ENCODE results near the gene G2E3.

The G2E3 gene

DNA sequence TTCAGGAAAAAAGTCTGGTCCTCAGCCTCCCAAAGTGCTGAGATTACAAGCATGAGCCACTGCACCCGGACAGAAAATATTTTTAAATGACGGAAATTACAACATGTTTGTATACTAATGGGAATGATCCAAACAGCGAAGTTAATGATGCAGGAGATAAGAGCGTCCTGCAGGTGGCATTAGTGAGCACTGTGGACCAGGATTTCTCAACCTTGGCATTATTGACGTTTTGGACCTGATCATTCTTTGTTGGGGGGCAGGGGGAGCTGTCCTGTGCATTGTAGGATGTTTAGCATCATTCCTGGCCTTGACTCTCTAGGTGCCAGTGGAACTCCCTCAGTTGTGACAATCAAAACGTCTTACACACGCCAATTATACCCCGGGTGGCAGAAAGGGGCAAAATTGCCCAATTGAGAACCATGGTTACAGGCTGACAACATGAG, 97.3 kb downstream of the G2E3 start:
- peak; percentile 10 for DNase-seq (ENCODE audit: low spot score)
- TF ChIP-seq, protein P1, sequence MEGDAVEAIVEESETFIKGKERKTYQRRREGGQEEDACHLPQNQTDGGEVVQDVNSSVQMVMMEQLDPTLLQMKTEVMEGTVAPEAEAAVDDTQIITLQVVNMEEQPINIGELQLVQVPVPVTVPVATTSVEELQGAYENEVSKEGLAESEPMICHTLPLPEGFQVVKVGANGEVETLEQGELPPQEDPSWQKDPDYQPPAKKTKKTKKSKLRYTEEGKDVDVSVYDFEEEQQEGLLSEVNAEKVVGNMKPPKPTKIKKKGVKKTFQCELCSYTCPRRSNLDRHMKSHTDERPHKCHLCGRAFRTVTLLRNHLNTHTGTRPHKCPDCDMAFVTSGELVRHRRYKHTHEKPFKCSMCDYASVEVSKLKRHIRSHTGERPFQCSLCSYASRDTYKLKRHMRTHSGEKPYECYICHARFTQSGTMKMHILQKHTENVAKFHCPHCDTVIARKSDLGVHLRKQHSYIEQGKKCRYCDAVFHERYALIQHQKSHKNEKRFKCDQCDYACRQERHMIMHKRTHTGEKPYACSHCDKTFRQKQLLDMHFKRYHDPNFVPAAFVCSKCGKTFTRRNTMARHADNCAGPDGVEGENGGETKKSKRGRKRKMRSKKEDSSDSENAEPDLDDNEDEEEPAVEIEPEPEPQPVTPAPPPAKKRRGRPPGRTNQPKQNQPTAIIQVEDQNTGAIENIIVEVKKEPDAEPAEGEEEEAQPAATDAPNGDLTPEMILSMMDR (IDR thresholded peaks at IDR 0.05; ENCODE audit: extremely low read depth, missing control alignments): peak; percentile 25

DNA sequence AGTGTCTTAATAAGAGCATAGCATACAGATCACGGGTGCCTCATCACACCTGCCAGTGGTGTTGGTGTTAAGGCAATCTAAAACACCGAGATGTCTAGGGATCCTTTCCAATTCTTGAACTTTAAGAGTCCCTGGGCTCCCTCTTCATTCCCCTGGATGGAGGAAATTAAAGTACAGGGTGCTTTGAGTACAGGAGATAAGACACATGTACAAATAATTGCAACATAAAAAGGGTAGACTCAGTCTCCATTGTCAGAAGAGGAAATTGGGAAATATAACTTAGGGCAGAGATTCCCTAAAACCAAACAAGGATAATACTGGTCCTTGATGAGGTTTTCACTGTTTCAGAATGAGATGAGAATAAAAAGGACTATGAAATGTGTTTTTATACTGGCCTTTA, 98.1 kb downstream of the G2E3 start:
- TF ChIP-seq, protein P1 (IDR thresholded peaks at IDR 0.05; ENCODE audit: extremely low read depth, missing control alignments): no peak
- DNase-seq (ENCODE audit: low spot score): no peak

DNA sequence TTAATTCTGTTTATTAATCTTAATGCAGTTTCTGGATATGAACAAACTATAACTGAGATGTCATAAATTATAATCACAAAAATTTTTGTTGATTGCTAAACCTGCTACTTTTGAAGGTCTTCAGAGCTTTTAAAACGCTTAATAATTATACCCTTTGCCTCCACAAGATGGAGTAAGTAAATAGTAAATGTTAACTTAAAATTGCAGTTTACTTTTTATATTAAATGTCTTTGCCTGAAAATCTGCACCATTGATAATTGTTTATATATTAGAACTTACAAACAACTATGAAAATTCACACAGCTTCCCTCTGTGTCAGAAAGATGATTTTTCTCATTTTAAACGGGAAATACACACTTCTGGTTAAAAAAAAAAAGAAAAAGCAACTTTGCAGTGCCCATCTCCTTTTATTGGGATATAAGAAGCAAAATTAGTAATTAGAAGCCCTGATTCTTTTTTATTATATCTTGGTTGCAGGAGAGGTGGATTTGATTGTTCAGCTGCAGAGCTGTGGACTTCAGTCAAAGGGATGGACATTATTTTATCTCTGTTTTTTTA, 98.7 kb downstream of the G2E3 start:
- no peak for DNase-seq (ENCODE audit: low spot score)
- TF ChIP-seq, protein P1 (IDR thresholded peaks at IDR 0.05; ENCODE audit: extremely low read depth, missing control alignments): no peak

DNA sequence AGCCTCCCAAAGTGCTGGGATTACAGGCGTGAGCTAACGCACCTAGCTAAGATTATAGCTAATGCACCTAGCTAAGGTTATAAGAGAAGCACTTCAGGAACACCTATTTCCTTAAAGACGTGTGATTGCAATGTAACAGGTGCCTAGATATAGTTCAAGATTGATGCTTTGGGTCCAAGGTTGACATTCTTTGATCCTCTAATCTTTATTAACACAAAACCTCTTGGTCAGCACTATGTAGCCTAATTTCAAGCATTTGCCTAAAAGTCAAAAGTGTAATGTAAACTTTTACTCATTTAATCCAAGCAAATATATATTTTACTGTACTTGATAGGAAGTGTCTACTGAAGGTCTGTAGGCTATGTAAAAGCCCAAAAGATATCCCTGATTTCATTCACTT, 99.7 kb downstream of the G2E3 start:
- no peak for DNase-seq (ENCODE audit: low spot score)
- TF ChIP-seq, protein P1 (IDR thresholded peaks at IDR 0.05; ENCODE audit: extremely low read depth, missing control alignments): no peak

DNA sequence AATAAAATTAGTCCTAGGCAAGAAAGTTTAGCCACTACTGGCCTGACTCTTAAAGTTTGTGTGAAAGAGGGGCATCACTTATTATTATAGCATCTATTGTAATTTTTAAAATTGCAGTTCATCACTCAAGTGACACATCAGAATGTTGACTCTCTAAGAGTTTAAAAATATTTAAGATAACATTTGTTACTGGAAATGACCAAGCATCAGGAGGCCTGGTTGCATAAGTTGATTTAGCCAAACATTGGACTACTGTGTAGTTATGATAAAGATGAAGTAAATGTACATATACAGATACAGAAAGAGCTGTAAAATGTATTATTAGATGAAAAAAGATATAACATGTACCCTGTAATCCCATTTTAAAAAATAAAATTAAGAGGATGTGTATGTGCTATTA, 110.6 kb downstream of the G2E3 start:
- TF ChIP-seq, protein P1 (IDR thresholded peaks at IDR 0.05; ENCODE audit: extremely low read depth, missing control alignments): no peak
- DNase-seq (ENCODE audit: low spot score): no peak

All from GM20000 (cell line).